HG03565 (cell line): Measurements from ENCODE around the gene NATD1.

Experiments used
- ATAC-seq: cut with Tn5 transposase; IDR thresholded peaks from one replicate; pipeline ENCODE4 v1.9.1; 2021; ENCODE audit warnings: mild to moderate bottlenecking, moderate library complexity; ENCODE audit not compliant: unreplicated experiment

Gene NATD1

DNA sequence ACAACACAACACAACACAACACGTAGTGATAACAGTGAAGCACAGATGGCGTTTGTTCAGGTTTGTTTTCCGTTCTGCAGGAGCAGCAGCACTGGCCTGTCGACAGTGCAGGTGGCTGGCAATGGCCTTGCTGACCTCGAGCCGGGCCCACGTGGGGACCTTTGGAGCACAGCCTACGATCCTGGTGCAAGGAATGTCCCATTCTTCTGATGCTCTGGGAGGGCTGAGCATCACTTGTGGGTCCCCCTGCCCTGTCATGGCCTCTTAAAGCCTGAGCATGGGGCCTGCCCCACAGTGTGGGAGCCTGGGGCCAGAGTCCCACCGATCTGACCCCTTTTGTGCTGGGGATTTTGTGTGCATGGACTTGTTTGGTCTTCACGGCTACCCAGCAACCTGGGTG lies 38.1 kb upstream of the NATD1 start:
- ATAC-seq, result no peak

DNA sequence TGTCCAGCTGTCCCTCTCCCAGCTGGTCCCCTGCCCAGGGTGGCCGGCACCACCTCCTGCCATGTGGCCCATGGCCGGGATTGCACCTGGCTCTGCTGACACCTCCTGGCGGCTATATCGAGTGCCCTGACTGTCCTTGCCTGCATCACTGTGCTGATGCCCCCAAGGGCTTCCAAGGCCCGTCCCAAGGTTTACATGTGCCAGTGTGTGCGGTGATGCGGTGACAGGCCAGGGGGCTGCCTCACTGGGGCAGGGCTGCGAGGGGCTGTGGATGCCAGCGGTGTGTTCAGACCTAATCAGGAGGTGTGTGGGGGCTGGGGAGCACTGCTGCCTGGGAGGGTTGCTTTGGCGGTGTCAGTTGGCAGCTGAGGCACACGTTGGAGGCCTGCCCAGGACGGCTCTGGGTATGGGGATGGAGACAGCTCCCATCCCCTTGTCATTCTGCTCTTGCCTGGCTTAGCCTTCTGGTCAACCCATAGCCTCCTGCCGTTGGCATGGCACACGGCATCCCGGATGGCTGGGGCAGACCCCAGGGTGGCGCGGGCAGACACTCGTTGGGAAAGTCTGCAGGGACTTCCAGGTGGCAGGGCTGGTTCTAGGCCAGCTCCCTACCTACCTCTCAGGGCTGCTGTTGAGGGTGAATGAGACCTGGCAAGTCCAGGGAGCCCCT lies 36.8 kb upstream of the NATD1 start:
- no peak for ATAC-seq

DNA sequence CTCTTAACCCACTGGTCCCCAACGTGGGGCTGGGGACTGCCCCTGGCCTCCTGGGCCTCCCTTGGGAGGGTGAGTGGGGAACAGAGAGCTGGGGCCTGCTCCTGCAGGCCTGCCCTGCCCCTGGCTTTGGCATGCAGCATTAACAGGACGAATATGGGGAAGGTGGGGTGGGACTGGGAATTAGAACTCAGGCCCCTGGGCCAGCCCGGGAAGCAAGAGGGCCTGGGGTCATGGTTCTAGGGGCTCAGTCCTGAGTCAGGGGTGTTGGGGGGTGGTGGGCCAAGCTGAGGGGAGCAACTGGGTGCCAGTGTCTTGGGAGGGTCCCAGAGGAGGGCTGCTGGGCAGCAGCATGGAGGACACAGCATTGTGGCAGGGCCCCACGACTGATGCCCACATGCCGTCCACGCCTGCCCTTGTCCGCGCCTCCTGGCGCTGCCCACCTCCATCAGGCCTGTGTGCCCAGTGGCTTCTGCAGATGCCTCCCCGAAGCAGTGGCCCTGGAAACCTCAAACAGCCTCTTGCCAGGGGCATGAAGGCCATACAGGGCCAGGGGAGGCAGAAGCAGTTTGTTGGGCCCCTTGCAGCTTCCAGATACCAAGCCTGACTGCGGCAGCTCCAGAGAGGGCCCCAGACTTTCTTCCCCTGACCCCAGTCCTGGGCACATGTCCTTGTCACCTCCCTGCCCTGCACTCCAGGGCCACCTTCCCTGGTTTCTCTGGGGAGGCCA lies 36.1 kb upstream of the NATD1 start:
- no peak for ATAC-seq

DNA sequence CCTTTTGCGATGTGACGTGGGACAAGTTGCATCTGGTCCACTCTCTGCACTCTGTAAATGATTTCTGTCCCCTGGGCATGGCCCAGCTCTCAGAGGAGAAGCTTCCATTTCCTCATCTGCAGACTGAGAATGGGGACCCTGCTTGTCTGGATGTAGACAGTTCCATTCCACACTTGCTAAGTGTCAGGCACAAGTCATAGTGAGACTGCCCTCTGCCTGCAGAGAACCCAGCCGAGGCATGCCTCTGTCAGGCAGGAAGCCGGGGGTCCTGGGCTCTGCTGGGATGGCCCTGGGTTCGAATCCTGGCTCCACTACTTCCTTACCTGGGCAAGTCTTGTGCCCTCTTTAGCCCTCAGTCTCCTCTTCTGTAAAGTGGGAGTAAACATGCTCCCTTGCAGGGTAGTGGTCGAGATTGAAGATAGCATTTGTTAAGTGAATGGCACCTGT lies 35.4 kb upstream of the NATD1 start:
- ATAC-seq, result no peak

DNA sequence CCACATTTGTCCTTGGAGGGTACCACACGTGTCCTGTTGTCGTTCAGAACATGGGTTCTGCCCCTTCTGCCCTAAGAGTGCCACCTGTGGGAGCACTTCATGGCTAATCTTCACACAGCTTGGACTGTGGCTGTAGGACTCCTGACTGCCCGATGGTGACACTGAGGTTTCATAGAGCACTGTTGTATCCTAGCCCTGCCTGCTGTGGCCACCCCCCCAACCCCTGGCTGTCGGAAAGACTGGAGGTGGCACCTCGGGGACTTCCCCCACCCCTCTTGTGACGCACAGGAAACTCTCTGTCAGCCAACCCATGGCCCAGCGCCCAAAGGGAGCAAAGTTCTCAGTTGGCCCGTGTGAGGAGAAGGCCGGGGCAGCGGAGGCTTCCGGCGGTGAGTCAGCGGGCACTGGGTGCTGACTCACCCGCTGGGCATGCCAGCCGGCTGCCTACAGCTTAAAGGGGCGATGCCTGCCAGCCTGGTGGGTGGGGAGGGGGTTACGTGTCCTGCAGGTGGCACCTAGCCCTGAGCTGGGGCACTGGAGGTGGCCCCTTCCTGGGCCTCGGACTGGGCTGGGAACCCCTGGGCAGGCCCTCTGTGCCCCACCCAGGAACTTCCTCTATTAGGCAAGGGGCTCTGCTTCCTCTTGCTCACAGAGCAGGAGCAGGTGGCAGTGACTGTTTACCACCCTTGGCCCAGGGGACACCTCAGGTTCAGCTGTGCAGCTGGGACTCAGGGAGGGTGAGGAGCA lies 34.7 kb upstream of the NATD1 start:
- ATAC-seq, result no peak

DNA sequence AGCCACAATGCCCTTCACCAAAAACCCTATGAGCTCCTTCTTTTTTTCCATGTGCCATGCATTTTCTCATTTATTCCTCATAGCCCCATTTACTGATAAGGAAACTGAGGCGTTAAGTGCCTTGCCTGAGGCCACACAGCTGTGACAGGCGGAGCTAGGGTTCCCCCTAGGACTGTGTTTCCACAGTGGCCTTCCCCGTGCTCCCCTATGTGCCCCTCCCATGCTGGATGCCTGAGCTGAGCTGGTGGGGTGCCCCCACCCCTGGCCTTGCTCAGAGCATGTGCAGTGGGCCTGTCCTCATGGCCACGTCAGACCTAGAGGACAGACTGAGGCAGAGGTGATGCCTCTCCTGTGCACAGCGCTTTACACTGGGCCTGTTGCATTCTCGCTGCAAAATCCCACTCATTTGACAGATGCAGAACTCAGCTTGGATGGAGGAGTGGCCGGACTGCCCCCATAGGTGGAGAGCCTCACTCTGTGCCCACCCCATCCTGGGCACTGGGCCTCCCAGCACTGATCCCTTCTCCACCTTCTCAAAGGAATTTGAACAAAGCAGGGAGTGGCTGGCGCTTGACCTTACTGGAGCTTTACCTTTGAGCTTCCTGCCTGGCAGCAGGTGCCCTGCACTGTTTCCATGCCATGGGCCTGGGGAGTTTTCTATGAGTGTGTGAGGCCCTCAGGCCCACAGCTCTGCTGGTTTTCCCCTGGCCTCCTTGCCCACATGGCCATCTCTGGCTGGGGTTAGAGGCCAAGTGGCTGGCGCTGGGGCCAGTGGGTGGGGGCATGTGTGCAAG lies 33.9 kb upstream of the NATD1 start:
- ATAC-seq, result no peak

DNA sequence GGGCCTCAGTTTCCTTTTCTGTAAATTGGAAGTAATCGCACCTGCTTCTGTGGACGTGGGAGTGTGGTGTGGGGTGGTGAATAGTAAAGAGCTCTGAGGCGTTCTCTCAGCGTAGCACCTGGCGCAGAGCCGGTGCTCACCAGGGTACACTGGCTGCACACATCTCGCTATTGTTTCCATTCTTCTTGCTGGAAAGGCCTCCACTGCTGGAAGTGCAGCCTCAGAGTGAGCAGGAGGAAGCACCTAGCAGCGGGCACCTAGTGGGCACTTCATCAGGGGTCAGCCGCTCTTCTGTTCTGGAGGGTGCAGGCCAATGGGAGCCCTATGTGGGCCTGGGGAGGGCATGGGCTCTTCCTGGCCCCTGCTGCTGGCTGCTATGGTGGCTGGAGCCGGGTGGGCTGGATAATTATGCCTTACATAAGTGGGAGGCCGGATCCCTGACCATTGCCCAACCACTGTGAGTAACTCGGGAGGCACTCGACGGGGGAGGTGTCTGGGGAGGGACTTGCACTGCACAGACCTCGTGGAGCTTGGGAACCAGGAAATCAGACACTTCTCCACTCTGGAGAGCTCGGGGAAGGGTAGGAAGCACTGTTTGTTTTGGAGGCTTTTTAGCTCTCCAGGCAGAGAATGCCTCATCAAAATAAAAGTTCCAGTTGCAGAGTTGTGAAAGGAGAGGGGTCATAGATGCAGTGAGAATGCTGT lies 33.0 kb upstream of the NATD1 start:
- ATAC-seq, result no peak

DNA sequence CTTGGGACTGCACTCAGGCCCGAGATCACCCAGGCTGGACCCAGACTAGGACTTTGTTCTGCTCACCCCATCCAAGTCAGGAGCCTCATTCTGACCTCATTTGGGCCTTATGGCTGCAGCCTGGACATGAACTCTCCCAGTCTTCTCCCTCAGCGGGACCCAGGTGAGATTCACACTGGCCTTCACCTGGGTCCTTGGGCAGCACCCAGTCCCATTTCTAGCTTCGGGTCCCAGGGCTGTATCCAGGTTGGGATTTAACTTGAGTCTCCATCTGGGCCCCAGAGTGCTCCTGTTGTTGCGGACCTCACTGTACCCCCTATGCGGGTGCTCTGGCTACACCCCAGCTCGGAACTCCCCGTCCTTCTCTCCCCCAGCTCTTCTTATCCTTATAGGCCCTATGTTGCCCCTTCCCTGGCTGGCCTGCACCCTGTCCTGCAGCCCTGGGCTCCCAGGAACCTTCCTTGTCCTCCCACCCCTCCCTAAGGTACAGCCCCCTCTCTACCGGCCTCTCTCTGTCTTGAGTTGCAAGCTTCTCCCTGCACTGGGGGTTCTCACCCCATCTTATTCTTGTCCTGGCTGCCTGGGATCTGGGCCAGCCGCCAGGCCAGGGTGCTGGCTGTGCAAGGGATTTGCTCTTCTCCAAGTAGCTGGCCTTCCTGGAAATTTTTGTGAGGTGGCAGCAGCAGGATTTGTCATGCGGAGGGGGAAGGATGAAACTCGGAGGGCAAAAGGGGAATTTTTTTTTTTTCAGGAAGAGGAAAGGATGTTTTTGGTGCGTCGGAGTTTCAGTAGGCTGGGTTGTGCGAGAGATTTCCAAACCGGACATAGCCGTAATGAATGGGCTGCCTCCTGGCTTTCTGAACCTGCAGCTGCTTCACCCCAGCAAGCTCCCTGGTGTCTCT lies 32.2 kb upstream of the NATD1 start:
- no peak for ATAC-seq

DNA sequence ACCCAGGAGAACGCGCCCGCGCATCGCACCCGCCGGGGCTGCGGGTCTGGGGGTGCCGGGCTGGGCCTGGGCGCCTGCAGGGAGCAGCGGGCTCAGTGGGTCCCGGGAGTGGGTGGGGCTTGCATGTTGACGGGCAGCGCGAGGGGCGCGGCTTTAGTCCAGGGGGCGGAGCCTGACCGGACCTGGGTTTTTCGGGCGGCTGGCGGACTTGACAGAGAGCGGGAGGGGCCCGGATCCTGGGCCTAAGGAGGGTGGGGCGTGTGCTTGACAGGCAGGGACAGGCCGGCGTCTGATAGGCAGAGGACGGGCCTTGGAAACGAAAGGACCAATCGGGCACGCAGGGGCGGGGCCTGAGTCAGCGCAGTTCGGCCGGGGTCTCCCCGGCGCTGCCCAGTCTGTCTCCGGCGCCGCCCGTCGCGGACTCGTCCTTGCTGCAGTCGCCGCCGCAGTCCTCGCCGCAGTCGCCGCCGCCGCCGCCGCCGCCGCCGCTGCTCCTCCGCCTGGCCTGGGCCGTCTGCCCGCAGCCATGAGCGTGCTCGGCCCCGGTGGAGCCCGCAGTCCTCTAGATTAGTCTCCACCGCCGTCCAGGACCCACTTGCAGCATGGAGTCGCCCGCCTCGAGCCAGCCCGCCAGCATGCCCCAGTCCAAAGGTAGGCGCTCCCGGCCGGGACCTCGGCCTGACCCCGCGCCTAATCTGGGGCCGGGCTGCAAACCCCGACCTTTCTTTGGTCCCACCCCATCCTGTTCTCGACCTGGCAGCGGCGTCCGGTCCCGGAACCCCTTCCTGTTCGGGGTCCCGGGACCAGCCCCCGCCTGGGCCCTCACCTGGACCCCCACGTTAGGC lies 31.3 kb upstream of the NATD1 start, which contains the start of gene MAP2K3:
Gene MAP2K3 (plus strand): TSS at position 393 of the 845 bp plus-strand sequence. CDS start 210 bp downstream, at position 603.
- peak; percentile 73 for ATAC-seq

DNA sequence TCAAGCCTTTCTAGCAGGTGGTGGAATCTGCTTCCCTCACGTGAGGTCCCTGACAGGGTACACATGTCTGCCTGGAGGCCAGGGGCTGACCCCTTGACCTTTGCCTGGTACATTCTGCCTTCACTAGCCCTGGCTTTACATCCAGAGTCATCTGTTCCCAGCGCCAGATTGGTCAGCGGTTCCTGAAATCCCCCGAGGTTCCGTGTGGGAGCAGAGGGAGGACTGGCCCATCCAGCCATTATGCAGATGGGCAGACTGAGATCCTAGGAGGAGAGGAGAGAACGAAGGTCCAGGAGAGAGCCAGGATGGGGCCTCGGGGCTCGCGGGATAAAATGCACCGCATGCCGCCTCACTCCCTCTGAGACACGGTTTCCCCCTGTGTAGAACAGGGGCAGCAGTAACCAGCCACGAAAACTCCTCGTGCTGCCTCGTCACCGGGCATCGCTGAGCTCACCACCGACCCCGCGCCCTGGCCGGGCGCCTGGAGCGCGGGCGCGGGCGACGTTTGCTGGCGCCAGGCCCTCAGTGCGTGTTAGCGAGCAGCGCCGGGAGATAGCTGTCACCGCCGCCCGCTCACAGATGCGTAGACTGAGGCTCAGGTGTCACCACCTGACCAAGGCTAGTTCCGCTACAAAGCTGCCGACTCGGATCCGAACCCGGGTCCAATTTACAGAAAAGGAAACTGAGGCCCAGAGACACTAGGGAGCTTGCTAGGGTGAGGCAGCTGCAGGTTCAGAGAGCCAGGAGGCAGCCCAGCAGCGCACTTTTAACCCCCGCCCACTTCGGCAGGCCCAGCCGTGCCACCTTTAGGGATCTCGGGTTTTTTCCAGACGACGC lies 30.5 kb upstream of the NATD1 start:
- peak; percentile 6 for ATAC-seq

DNA sequence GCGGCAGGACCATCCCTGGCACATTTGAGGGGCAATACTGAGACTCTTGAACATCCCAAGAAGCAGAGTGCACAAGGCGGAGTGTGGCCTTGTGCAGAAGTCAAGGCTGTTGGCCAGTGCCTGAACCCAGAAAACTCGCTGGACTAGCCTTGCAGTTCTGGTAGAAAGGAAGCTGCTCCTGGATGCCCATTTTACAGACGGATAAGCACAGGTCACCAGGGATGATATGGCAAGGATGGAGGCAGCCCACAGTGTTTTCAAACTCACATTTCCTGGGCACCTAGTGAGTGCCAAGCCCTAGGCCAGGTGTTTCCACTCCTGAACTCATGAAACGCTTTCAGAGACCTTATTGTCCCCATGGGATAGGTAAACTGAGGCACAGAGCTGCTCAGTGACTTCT lies 29.6 kb upstream of the NATD1 start:
- no peak for ATAC-seq

DNA sequence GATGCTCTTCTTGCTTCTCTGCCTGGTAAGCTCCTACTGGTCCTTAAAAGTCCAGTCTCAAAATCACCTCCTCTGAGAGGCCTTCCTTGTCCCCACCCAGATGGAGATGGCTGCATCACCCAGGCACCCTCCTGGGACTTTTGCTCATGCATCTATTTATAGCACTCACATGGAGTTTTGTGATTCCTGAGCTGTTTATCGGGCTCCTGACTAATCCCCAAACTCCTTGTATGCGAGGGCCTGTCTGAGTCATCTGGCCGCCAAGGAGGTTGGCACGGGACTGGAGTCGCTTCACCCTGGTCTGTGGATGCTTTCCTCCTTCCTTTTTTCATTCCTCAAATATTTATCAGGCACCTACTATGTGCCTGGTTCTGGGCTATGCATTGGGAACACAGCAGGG lies 29.0 kb upstream of the NATD1 start:
- no peak for ATAC-seq

DNA sequence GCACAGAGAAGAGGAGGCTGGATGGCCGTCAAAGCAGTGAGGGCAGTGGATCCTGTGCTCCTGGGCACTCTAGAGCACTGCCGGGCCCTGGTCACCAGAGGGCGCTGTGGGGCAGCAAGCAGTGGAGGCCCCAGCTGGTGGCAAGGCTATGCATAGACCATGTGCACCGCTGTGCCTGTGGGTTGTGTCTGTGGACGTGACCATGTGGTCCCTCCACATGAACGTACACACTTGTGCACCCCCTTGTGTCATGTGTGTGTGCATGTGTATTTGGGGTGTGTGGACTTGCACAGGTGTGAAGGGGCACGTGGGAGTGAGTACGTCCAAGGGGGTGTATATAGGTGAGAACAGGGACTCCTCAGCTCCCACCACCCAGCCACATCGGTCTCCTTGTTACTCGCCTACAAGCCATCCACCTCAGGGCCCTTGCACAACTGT lies 26.9 kb upstream of the NATD1 start:
- no peak for ATAC-seq

DNA sequence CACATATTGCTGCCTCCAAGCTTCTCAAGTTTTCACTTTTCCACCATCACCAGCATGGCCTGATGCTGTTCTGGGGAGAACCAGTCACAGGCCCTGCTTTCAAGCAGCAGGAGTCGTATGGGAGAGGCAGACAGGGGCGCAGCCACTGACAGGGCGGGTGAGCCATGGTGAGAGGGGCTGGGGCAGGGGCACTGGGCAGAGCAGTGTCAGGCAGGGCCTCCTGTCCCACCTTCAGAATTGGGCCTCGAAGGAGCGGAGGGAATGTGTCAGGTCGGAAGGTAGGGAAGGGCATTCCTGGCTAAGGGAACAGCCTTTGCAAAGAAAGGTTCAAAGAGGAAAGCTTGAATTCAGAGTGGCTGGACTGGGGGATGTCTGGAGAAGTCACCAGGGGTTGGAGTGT lies 26.4 kb upstream of the NATD1 start:
- ATAC-seq, result no peak

DNA sequence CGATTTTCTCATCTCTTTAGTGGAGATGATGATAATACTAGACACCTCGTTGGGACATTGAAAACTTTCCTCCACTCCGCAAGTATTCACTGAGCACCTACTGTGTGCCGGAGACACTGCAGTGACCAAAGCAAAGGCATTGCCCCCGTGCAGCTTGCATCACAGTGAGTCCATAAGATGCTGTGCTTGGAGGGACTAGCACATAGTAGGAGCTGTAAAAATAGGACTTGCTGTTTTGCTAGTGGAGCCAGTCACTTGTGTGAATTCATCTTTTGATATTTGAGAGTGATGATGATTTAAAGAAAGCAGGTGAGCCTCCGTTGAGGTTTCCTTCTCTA lies 26.0 kb upstream of the NATD1 start:
- no peak for ATAC-seq

DNA sequence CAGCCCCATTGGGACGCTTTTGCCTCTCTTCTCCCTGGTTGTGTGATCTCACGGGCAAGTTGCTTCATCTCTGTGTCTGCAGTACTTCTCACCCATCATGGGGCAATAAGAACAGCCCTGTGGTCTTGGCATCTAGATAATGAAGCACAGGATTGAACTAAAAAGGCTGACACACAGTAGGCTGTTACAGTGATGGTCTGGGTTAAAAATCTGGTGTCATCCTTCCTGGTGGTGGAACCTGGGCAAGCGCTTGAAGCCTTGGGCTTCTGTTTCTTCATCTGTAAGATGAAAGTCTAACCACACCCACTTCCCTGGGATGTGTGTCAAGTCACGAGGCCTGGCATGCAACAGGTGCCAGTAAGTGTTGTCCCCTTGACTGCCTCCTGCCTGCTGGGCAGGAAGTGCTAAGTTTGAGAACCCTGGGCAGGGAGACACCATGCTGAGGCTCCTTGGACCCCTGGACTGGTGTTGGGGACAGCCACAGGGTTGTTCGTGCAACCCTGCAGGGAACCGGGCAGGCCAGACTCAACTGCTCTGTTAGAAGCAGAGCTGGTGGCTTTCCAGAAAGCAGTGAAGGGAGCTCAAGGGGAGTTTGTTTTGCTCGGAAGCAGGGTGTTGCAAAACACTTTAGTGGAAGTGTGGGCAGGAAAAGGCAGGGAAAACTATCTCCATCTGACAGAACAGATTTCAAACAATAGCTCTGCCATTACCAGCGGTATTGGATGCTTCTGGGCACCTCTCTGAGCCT lies 25.4 kb upstream of the NATD1 start:
- ATAC-seq, result no peak

DNA sequence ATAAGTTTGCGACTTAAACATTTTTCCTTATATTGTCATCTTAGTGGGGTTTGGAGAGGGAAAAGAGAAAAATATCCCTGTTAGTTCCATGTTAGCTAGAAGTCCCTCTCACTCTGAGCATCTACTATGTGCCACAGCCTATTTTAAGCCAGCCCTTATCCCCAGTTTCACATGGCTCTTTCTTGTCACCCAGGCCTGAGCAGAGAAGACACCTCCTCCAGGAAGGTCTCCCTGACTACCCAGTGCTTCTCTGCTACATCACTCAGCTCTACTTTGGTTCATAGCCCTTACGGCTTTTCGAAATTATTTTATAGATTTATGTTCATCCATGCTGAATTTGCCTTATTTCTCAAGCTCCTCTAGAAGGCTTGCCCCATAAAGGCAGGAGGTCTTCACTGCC lies 24.1 kb upstream of the NATD1 start:
- no peak for ATAC-seq
